ENCODE data around the gene PPIL4.
"Not testable (repeated sequence)": the region's sequence is repeated elsewhere in the genome, so short reads cannot be mapped to it uniquely, and the experiment has no call there.

Gene PPIL4

GRCh38 chr6:149467265-149467664 lies 78.6 kb downstream of the PPIL4 start:
- Histone ChIP-seq H3K27ac (ENCODE audit: low read depth, low read length) (no peak overlapping the region), H3K27me3 (ENCODE audit: control insufficient read depth in 1 of 2, insufficient read depth in 2 of 2, low read length in 2 of 2) (no peaks in the 10 kb centered on the region), H3K36me3 (ENCODE audit: insufficient read depth, low read length) (no peaks in the 10 kb centered on the region), H3K4me1 (ENCODE audit: insufficient read depth, low read length) (peaks cover 6% of the 10 kb centered on the region), H3K4me3 (ENCODE audit: low read depth in 1 of 2, low read length in 2 of 2) (no peak overlapping the region), H3K9ac (ENCODE audit: low read length) (no peak overlapping the region), H3K9me3 (ENCODE audit: low read length) (no peaks in the 10 kb centered on the region)

- no peak overlapping the region for H3K9ac ChIP-seq (ENCODE audit: low read length)
- no peaks in the 10 kb centered on the region for H3K27me3 ChIP-seq (ENCODE audit: control insufficient read depth in 1 of 2, insufficient read depth in 2 of 2, low read length in 2 of 2)
- H3K36me3 ChIP-seq (ENCODE audit: insufficient read depth, low read length), result no peaks in the 10 kb centered on the region
- H3K9me3 ChIP-seq (ENCODE audit: low read length), result no peaks in the 10 kb centered on the region
- H3K4me3 ChIP-seq (ENCODE audit: low read depth in 1 of 2, low read length in 2 of 2), result no peak overlapping the region
- H3K27ac ChIP-seq (ENCODE audit: low read depth, low read length), result no peak overlapping the region
- peaks cover 6% of the 10 kb centered on the region for H3K4me1 ChIP-seq (ENCODE audit: insufficient read depth, low read length)
Observed at GRCh38 chr6:149464411-149464810, 81.4 kb downstream of the PPIL4 start.

- no peaks in the 10 kb centered on the region for H3K36me3 ChIP-seq (ENCODE audit: insufficient read depth, low read length)
- no peak overlapping the region for H3K27ac ChIP-seq (ENCODE audit: low read depth, low read length)
- H3K4me3 ChIP-seq (ENCODE audit: low read depth in 1 of 2, low read length in 2 of 2), result no peak overlapping the region
- no peaks in the 10 kb centered on the region for H3K9me3 ChIP-seq (ENCODE audit: low read length)
- H3K4me1 ChIP-seq (ENCODE audit: insufficient read depth, low read length), result peaks cover 6% of the 10 kb centered on the region
- H3K27me3 ChIP-seq (ENCODE audit: control insufficient read depth in 1 of 2, insufficient read depth in 2 of 2, low read length in 2 of 2), result no peaks in the 10 kb centered on the region
- no peak overlapping the region for H3K9ac ChIP-seq (ENCODE audit: low read length)
Observed at GRCh38 chr6:149463781-149464180, 82.1 kb downstream of the PPIL4 start.

GRCh38 chr6:149462712-149463111 lies 83.1 kb downstream of the PPIL4 start:
- not testable (repeated sequence) for H3K9ac ChIP-seq (ENCODE audit: low read length); H3K4me3 ChIP-seq (ENCODE audit: low read depth in 1 of 2, low read length in 2 of 2); H3K27me3 ChIP-seq (ENCODE audit: control insufficient read depth in 1 of 2, insufficient read depth in 2 of 2, low read length in 2 of 2); H3K36me3 ChIP-seq (ENCODE audit: insufficient read depth, low read length); H3K27ac ChIP-seq (ENCODE audit: low read depth, low read length); H3K4me1 ChIP-seq (ENCODE audit: insufficient read depth, low read length); H3K9me3 ChIP-seq (ENCODE audit: low read length)

GRCh38 chr6:149461670-149462069 lies 84.2 kb downstream of the PPIL4 start:
- Histone ChIP-seq H3K27me3 (ENCODE audit: control insufficient read depth in 1 of 2, insufficient read depth in 2 of 2, low read length in 2 of 2) (no peaks in the 10 kb centered on the region), H3K27ac (ENCODE audit: low read depth, low read length) (no peak overlapping the region)

GRCh38 chr6:149460249-149460648 lies 85.6 kb downstream of the PPIL4 start:
- not testable (repeated sequence) for H3K27me3 ChIP-seq (ENCODE audit: control insufficient read depth in 1 of 2, insufficient read depth in 2 of 2, low read length in 2 of 2); H3K27ac ChIP-seq (ENCODE audit: low read depth, low read length); H3K36me3 ChIP-seq (ENCODE audit: insufficient read depth, low read length); H3K4me3 ChIP-seq (ENCODE audit: low read depth in 1 of 2, low read length in 2 of 2); H3K9ac ChIP-seq (ENCODE audit: low read length); H3K9me3 ChIP-seq (ENCODE audit: low read length)
- peaks cover 14% of the 10 kb centered on the region for H3K4me1 ChIP-seq (ENCODE audit: insufficient read depth, low read length)

More at GRCh38 chr6:149461670-149462069, 84.2 kb downstream of the PPIL4 start:
- Histone ChIP-seq H3K36me3 (ENCODE audit: insufficient read depth, low read length) (no peaks in the 10 kb centered on the region), H3K9ac (ENCODE audit: low read length) (no peak overlapping the region), H3K4me3 (ENCODE audit: low read depth in 1 of 2, low read length in 2 of 2) (no peak overlapping the region), H3K9me3 (ENCODE audit: low read length) (no peaks in the 10 kb centered on the region), H3K4me1 (ENCODE audit: insufficient read depth, low read length) (peaks cover 11% of the 10 kb centered on the region)

GRCh38 chr6:149459761-149460160 lies 86.1 kb downstream of the PPIL4 start:
- no peaks in the 10 kb centered on the region for H3K36me3 ChIP-seq (ENCODE audit: insufficient read depth, low read length)
- no peak overlapping the region for H3K27ac ChIP-seq (ENCODE audit: low read depth, low read length)
- no peaks in the 10 kb centered on the region for H3K27me3 ChIP-seq (ENCODE audit: control insufficient read depth in 1 of 2, insufficient read depth in 2 of 2, low read length in 2 of 2)
- H3K4me3 ChIP-seq (ENCODE audit: low read depth in 1 of 2, low read length in 2 of 2), result no peak overlapping the region
- H3K9me3 ChIP-seq (ENCODE audit: low read length), result no peaks in the 10 kb centered on the region
- H3K9ac ChIP-seq (ENCODE audit: low read length), result no peak overlapping the region
- peaks cover 19% of the 10 kb centered on the region for H3K4me1 ChIP-seq (ENCODE audit: insufficient read depth, low read length)

- Histone ChIP-seq H3K27ac (ENCODE audit: low read depth, low read length) (no peak overlapping the region), H3K9ac (ENCODE audit: low read length) (no peak overlapping the region), H3K4me3 (ENCODE audit: low read depth in 1 of 2, low read length in 2 of 2) (no peak overlapping the region), H3K9me3 (ENCODE audit: low read length) (no peaks in the 10 kb centered on the region), H3K4me1 (ENCODE audit: insufficient read depth, low read length) (peaks cover 22% of the 10 kb centered on the region), H3K36me3 (ENCODE audit: insufficient read depth, low read length) (no peaks in the 10 kb centered on the region), H3K27me3 (ENCODE audit: control insufficient read depth in 1 of 2, insufficient read depth in 2 of 2, low read length in 2 of 2) (no peaks in the 10 kb centered on the region)
Observed at GRCh38 chr6:149458806-149459205, 87.0 kb downstream of the PPIL4 start.

- H3K9me3 ChIP-seq (ENCODE audit: low read length), result no peaks in the 10 kb centered on the region
- no peak overlapping the region for H3K9ac ChIP-seq (ENCODE audit: low read length)
- H3K36me3 ChIP-seq (ENCODE audit: insufficient read depth, low read length), result no peaks in the 10 kb centered on the region
- no peak overlapping the region for H3K27ac ChIP-seq (ENCODE audit: low read depth, low read length)
- no peak overlapping the region for H3K4me3 ChIP-seq (ENCODE audit: low read depth in 1 of 2, low read length in 2 of 2)
- no peaks in the 10 kb centered on the region for H3K27me3 ChIP-seq (ENCODE audit: control insufficient read depth in 1 of 2, insufficient read depth in 2 of 2, low read length in 2 of 2)
- H3K4me1 ChIP-seq (ENCODE audit: insufficient read depth, low read length), result peaks cover 28% of the 10 kb centered on the region
Observed at GRCh38 chr6:149458196-149458595, 87.6 kb downstream of the PPIL4 start.

- H3K9ac ChIP-seq (ENCODE audit: low read length), result no peak overlapping the region
- peak overlapping the region; percentile 14 for H3K27ac ChIP-seq (ENCODE audit: low read depth, low read length)
- H3K4me3 ChIP-seq (ENCODE audit: low read depth in 1 of 2, low read length in 2 of 2), result no peak overlapping the region
- H3K27me3 ChIP-seq (ENCODE audit: control insufficient read depth in 1 of 2, insufficient read depth in 2 of 2, low read length in 2 of 2), result no peaks in the 10 kb centered on the region
- no peaks in the 10 kb centered on the region for H3K9me3 ChIP-seq (ENCODE audit: low read length)
- no peaks in the 10 kb centered on the region for H3K36me3 ChIP-seq (ENCODE audit: insufficient read depth, low read length)
- H3K4me1 ChIP-seq (ENCODE audit: insufficient read depth, low read length), result peaks cover 28% of the 10 kb centered on the region
Observed at GRCh38 chr6:149457316-149457884, 88.4 kb downstream of the PPIL4 start.

GRCh38 chr6:149456311-149457021 lies 89.4 kb downstream of the PPIL4 start:
- Histone ChIP-seq H3K27ac (ENCODE audit: low read depth, low read length) (no peak overlapping the region), H3K27me3 (ENCODE audit: control insufficient read depth in 1 of 2, insufficient read depth in 2 of 2, low read length in 2 of 2) (no peaks in the 10 kb centered on the region), H3K4me3 (ENCODE audit: low read depth in 1 of 2, low read length in 2 of 2) (no peak overlapping the region), H3K4me1 (ENCODE audit: insufficient read depth, low read length) (peaks cover 28% of the 10 kb centered on the region), H3K9me3 (ENCODE audit: low read length) (no peaks in the 10 kb centered on the region), H3K36me3 (ENCODE audit: insufficient read depth, low read length) (no peaks in the 10 kb centered on the region), H3K9ac (ENCODE audit: low read length) (no peak overlapping the region)

All from muscle layer of colon (tissue), 2 donors.